ENCODE measurements around the gene CITED4.

- TF ChIP-seq CTCF (IDR thresholded peaks at IDR 0.05) (no peak), POLR2A (IDR thresholded peaks at IDR 0.05) (no peak)
Measured at GRCh38 chr1:40880813-40881549, 18.8 kb upstream of the CITED4 start.
